K562 (cell line): ENCODE measurements around the gene NIN. TPM values are rescaled to one million over a fixed set of nuclear protein-coding genes. Genes with fewer than 3 reads are reported as not detected.
A peak's percentile ranks its signal among the peaks of the same experiment; 100 is the strongest.

Experiments
- ATAC-seq: fragments of 200-7000 bp; cut with Tn5 transposase; 3 replicates; pipeline ENCODE4 v1.9.1; 2020; ENCODE audit warnings: moderate library complexity
- BruUV-seq: library from RNA; stranded (reverse); fragments of 400-500 nt; replicated peaks from 2 replicates; lab custom pipeline; 2021; lab: Mats Ljungman, UMichigan
- CTCF ChIA-PET: fragments of 300-600 bp; formaldehyde crosslinking; extraction: SDS; loops from one replicate; lab custom pipeline; 2021; ENCODE audit warnings: low intra/inter-chr PET ratio; lab: Yijun Ruan, JAX
- POLR2A ChIA-PET: fragments of 300-600, 350-650 bp; sonication (Branson Sonifier 250); formaldehyde crosslinking; extraction: SDS; loops from one replicate; lab custom pipeline; 2021; ENCODE audit warnings: antibody characterized with exemption, inconsistent platforms; lab: Yijun Ruan, JAX
- DNase-seq, 4 experiments: peaks; one replicate each; pipeline versions ENCODE4 v3.0.0 to v3.0.0-alpha.2; 2011 to 2018; ENCODE audit warnings: low spot score in 3 of 4, mixed read lengths in 3 of 4; ENCODE audit errors: extremely low read depth in 1 of 4
- FAIRE-seq: peaks from 2 replicates; lab custom pipeline; 2011; peaks lifted over from hg19 to GRCh38; lab: Jason Lieb, UNC
- H2AFZ ChIP-seq: 2 replicates; pipeline ENCODE4 v1.6.0; 2011; ENCODE audit warnings: low read depth, low read length, control low read depth, inconsistent platforms
- H3K27ac ChIP-seq: fragments of 200-600 bp; 3 replicates; pipeline ENCODE4 v1.8.0; 2011; ENCODE audit warnings: low read depth, mild to moderate bottlenecking, control low read depth, inconsistent platforms, low read length, moderate library complexity, mixed read lengths; ENCODE audit errors: extremely low read depth
- H3K27me3 ChIP-seq, 2 experiments: fragments of 300-600 bp in 1 of 2; 2 replicates in 1 of 2; 3 replicates in 1 of 2; pipeline versions ENCODE4 v1.6.0 to v1.8.0; 2011; ENCODE audit warnings: inconsistent platforms in 2 of 2, low read length in 2 of 2, mild to moderate bottlenecking in 1 of 2, mixed read lengths in 1 of 2, moderate library complexity in 1 of 2; ENCODE audit not compliant: control insufficient read depth in 2 of 2, insufficient read depth in 2 of 2
- H3K36me3 ChIP-seq: fragments of 300-600 bp; 3 replicates; pipeline ENCODE4 v1.8.0; 2011; ENCODE audit warnings: mild to moderate bottlenecking, low read length, inconsistent platforms; ENCODE audit not compliant: control insufficient read depth, insufficient read depth
- H3K4me1 ChIP-seq, 2 experiments: fragments of 200-600 bp in 1 of 2; replicated peaks in 1 of 2; 2 replicates in 1 of 2; 3 replicates in 1 of 2; pipeline versions ENCODE4 v1.5.1 to v1.8.0; 2011; ENCODE audit warnings: inconsistent platforms in 2 of 2, low read length in 2 of 2, mild to moderate bottlenecking in 1 of 2, mixed read lengths in 1 of 2, moderate library complexity in 1 of 2; ENCODE audit not compliant: control insufficient read depth in 2 of 2, insufficient read depth in 2 of 2
- H3K4me2 ChIP-seq: 2 replicates; pipeline ENCODE4 v1.6.1; 2011; ENCODE audit warnings: low read length, control low read depth, inconsistent platforms, mixed read lengths; ENCODE audit not compliant: insufficient read depth
- H3K4me3 ChIP-seq: fragments of 200-600 bp; sonication (generic), shearing (Covaris generic); 2 replicates; pipeline ENCODE4 v1.5.1; 2016; ENCODE audit warnings: control low read depth, inconsistent platforms
- H3K79me2 ChIP-seq: fragments of 200-600 bp; 3 replicates; pipeline ENCODE4 v1.8.0; 2011; ENCODE audit warnings: low read length, inconsistent platforms; ENCODE audit not compliant: control insufficient read depth, insufficient read depth
- H3K9ac ChIP-seq, 2 experiments: 2 replicates each; pipeline versions ENCODE4 v1.6.0 to v1.6.1; 2011; ENCODE audit warnings: low read depth in 2 of 2, low read length in 2 of 2, control low read depth in 1 of 2, inconsistent platforms in 1 of 2, mild to moderate bottlenecking in 1 of 2, mixed read lengths in 1 of 2; ENCODE audit not compliant: insufficient read depth in 1 of 2
- H3K9me1 ChIP-seq: one replicate; pipeline ENCODE4 v1.6.0; 2011; ENCODE audit warnings: inconsistent platforms, mild to moderate bottlenecking, low read length, moderate library complexity; ENCODE audit not compliant: control insufficient read depth, insufficient read depth
- H3K9me3 ChIP-seq: replicated peaks from 2 replicates; pipeline ENCODE4 v1.5.1; 2011; ENCODE audit warnings: low read depth, low read length, inconsistent platforms; ENCODE audit not compliant: control insufficient read depth, insufficient read depth
- H4K20me1 ChIP-seq: replicated peaks from 2 replicates; pipeline ENCODE4 v1.6.1; 2011; ENCODE audit warnings: low read length, inconsistent platforms, mixed read lengths; ENCODE audit not compliant: control insufficient read depth, insufficient read depth
- BRD9 ChIP-seq: fragments of 450-650 bp; IDR thresholded peaks from 2 replicates; pipeline ENCODE4 v1.6.1; 2018; ENCODE audit warnings: low read depth; ENCODE audit not compliant: partially characterized antibody
- CXXC5 ChIP-seq: fragments of 250-450 bp; sonication (Bioruptor Pico); IDR thresholded peaks from 2 replicates; pipeline ENCODE4 v1.8.0; 2022; ENCODE audit warnings: inconsistent platforms, mild to moderate bottlenecking, moderate library complexity
- PHB2 ChIP-seq: fragments of 450-650 bp; IDR thresholded peaks from 2 replicates; pipeline ENCODE4 v1.6.1; 2017; ENCODE audit warnings: low read depth
- ZBED1 ChIP-seq: IDR thresholded peaks from 2 replicates; pipeline ENCODE4 v1.6.1; 2014
- ZNF143 ChIP-seq: sonication (generic); formaldehyde crosslinking; IDR thresholded peaks from 2 replicates; pipeline ENCODE4 v1.9.0; 2022; ENCODE audit warnings: mild to moderate bottlenecking, missing genetic modification reagents
- WGBS: fragments of 100-300 bp; shearing (Covaris generic); methylation state at CpG from one replicate; pipeline ENCODE4 v1.1.6; 2016; ENCODE audit warnings: low coverage, mixed read lengths; ENCODE audit not compliant: insufficient coverage; ENCODE audit errors: missing lambda C conversion rate; 5-methylcytosine and 5-hydroxymethylcytosine counted together
- in situ Hi-C: fragments of 300-500 bp; cut with MboI; formaldehyde crosslinking; loops from 4 replicates; pipeline ENCODE4 v1.15.0; 2018; ENCODE audit warnings: inconsistent platforms, mixed read lengths
- intact Hi-C: fragments of 100-400 bp; cut with micrococcal nuclease; formaldehyde crosslinking; loops from 2 replicates; pipeline ENCODE4 v1.14.2; 2022
- polyA plus RNA-seq, 8 experiments: library from polyadenylated mRNA; depleted of rRNA in 4 of 8; stranded (reverse) in 5 of 8; unstranded in 3 of 8; fragments of >200 nt; fragmentation: Nextera tagmentation in 2 of 8; fragmentation: Illumina TruSeq in 1 of 8; extraction: Ambion mirVana in 2 of 8; extraction: Trizol in 1 of 8; gene quantifications; 2 replicates each; pipeline versions ENCODE4 v1.2.1 to v1.2.3, GENCODE V29; 2011 to 2014; ENCODE audit warnings: inconsistent platforms in 1 of 8, missing spikeins in 1 of 8
- total RNA-seq, 7 experiments: library from RNA; depleted of rRNA in 6 of 7; stranded (reverse); fragments of >200 nt in 6 of 7; fragmentation: Illumina TruSeq in 2 of 7; extraction: Trizol in 2 of 7; gene quantifications; 2 replicates each; pipeline versions ENCODE4 v1.2.1 to v1.2.3, GENCODE V29; 2011 to 2021; ENCODE audit warnings: low replicate concordance in 1 of 7

Gene NIN
- total and polyA plus RNA-seq, 9 of the 15 experiments (the other 6 are each of a cell fraction or from before 2014, with no cell fraction given), result 0.84 to 8.4 (median 5.0) TPM

DNA sequence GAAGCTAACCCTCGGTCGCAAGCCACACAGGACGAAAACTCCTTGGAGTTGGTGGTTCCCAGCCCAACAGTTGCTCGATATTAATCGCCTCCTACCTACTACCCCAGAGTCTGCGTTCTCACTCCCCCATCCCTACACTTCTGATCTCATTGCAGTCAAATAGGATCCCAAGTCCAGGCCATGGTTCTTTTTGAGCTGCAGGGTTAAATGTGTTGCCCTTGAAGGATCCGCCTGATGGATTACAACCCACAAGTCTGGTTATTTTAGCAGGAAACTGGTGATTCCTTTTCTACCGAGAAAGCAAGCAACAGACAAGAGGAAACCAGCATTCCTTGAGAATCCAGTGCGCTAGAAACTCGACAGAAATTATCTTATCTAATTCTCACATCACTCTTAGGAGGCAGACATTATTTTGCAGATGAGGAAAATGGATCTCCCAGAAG, 785 bp upstream of the NIN start:
- peaks cover 0 to 19% of the 10 kb centered on the region in 2 experiments; a peak in 3 of 5 replicates for H3K4me1 ChIP-seq
- H3K79me2 ChIP-seq, result no peaks in the 10 kb centered on the region
- CTCF ChIA-PET, result no interaction called here
- peak in 1 of 4 experiments; percentile 13 for DNase-seq
- BruUV-seq, result no TSS peak
- no peaks in the 10 kb centered on the region for H3K9me3 ChIP-seq
- in situ Hi-C loops, result no loop called here
- H3K4me3 ChIP-seq, result peak overlapping the region; percentile 58
- TF ChIP-seq ZNF143 (CRISPR knock-in tag) (no peak), PHB2 (no peak), ZBED1 (no peak), BRD9 (no peak)
- 2% methylated on average over 10 of the region's 10 CpGs for WGBS
- H3K27me3 ChIP-seq, result peaks cover 7 to 19% of the 10 kb centered on the region in 2 experiments; a peak in 3 of 5 replicates
- peak overlapping the region; percentile 82 for H3K4me2 ChIP-seq
- peak; percentile 24; the same call in 2 of the 3 replicates for ATAC-seq
- no peak for FAIRE-seq
- no peaks in the 10 kb centered on the region for H3K9me1 ChIP-seq
- H3K9ac ChIP-seq, result peak overlapping the region; percentile 12 to 91; a peak in 3 of 4 replicates
- H3K36me3 ChIP-seq, result no peaks in the 10 kb centered on the region
- intact Hi-C loops, result no loop called here
- POLR2A ChIA-PET, result no interaction called here
- H3K27ac ChIP-seq, result no peak overlapping the region
- H2AFZ ChIP-seq, result peak overlapping the region; percentile 65
- peaks cover 5% of the 10 kb centered on the region; the same call in 1 of the 2 replicates for H4K20me1 ChIP-seq

DNA sequence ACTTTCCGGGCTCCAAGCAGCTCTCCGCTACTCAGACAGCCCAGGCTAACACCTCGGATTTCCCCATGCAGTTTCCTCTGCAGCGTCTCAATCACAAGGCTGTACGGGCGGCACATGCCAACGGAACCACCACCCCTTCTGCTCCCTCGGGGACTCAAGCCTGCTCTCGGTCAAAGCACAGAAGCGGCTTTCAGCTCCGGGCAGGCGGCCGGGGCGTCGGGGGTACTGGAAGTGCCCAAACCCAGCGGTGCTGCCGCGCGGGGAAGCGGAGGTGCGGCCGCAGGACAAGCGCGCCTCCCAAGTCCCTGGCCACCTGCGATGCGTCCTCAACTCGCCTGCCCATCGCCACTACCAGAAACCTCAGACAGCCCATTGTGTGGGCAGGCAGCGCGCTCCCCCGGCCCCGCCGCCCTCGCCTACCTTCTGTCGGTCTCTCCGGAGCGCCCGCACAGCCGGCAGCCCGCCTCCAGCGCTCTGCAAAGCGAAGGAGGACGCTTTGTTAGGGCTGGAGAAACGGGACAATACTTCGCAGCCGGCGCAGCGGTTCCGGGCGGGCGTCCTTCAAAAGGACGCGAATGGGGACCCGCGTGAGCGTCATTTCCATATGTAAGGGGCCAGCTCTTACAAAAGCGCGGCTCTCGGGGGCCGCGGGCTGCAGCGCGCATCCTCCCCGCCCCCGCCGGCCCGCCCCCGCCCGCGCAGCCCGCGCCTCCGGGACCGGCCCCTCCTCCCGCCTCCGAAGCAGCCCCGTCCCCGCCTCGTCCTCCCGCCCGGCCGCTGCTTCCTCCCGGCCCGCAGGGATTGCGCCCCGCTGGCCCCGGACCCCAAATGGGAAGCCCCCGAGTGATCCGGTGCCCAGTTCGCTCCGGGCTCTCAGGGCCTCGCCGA, 674 bp downstream of the NIN start:
- CTCF ChIA-PET, result no interaction called here
- in situ Hi-C loops, result no loop called here
- POLR2A ChIA-PET, result no interaction called here
- Histone ChIP-seq H3K9me3 (no peaks in the 10 kb centered on the region), H3K4me1 (peaks cover 0 to 19% of the 10 kb centered on the region in 2 experiments; a peak in 3 of 5 replicates), H3K79me2 (no peaks in the 10 kb centered on the region), H3K36me3 (no peaks in the 10 kb centered on the region), H3K9me1 (no peaks in the 10 kb centered on the region), H2AFZ (peak overlapping the region; percentile 77), H3K4me2 (peak overlapping the region; percentile 52; the same call in 1 of the 2 replicates), H3K27ac (no peak overlapping the region), H3K9ac (peak overlapping the region in 1 of 2 experiments; percentile 91; a peak in 3 of 4 replicates), H4K20me1 (peaks cover 5% of the 10 kb centered on the region; the same call in 1 of the 2 replicates), H3K27me3 (peaks cover 7 to 18% of the 10 kb centered on the region in 2 experiments; a peak in 3 of 5 replicates), H3K4me3 (peak overlapping the region; percentile 58)
- DNase-seq, result peak; percentile 24 to 61 (median 48)
- no peak for FAIRE-seq
- 3% methylated on average over 42 of the region's 93 CpGs for WGBS
- intact Hi-C loops, result no loop called here
- ATAC-seq, result peak; percentile 17
- BruUV-seq, result no TSS peak
- TF ChIP-seq CXXC5 (CRISPR knock-in tag), result peak; percentile 21; the same call in 1 of the 2 replicates
